HCT116 (cell line): Measurements from ENCODE around the gene ADGRD1. TPM values are rescaled to one million over a fixed set of nuclear protein-coding genes. Genes with fewer than 3 reads are reported as not detected.

Experiments
- ATAC-seq: fragments of 200-7000 bp; cut with Tn5 transposase; 2 replicates; pipeline ENCODE4 v1.9.1; 2020; ENCODE audit warnings: mild to moderate bottlenecking, moderate library complexity
- BruUV-seq: library from RNA; stranded (reverse); fragments of 400-500 nt; replicated peaks from 2 replicates; lab custom pipeline; 2021; lab: Mats Ljungman, UMichigan
- CTCF ChIA-PET: fragments of 300-600 bp; sonication (Branson Sonifier 250); formaldehyde crosslinking; loops from one replicate; lab custom pipeline; 2021; ENCODE audit warnings: antibody characterized with exemption; lab: Charles Lee
- POLR2A ChIA-PET: fragments of 300-600, 350-600 bp; sonication (Branson Sonifier 250); formaldehyde crosslinking; loops from one replicate; lab custom pipeline; 2021; ENCODE audit warnings: antibody characterized with exemption; lab: Charles Lee
- RAD21 ChIA-PET, 2 experiments: fragments of 300-600 bp; sonication (Branson Sonifier 250); formaldehyde crosslinking; loops; one replicate each; lab custom pipeline; 2023; ENCODE audit warnings: low total read pairs in 2 of 2; ENCODE audit not compliant: uncharacterized antibody in 2 of 2, unreplicated experiment in 2 of 2, low non-redundant PET in 1 of 2; lab: Charles Lee
- DNase-seq: peaks from one replicate; pipeline ENCODE4 v3.0.0-alpha.2; 2010; ENCODE audit warnings: low read depth, low spot score
- H2AFZ ChIP-seq: fragments of 200-600 bp; shearing (Covaris generic), sonication (generic); 2 replicates; pipeline ENCODE4 v1.6.1; 2017; ENCODE audit warnings: low read depth, mixed run types, mixed read lengths, antibody characterized with exemption, low read length; ENCODE audit not compliant: poor library complexity, severe bottlenecking
- H3K27ac ChIP-seq: 2 replicates; pipeline ENCODE4 v1.5.1; 2012; ENCODE audit warnings: low read depth, low read length
- H3K27me3 ChIP-seq: fragments of 200-600 bp; sonication (generic); 2 replicates; pipeline ENCODE4 v1.6.1; 2016; ENCODE audit warnings: mixed run types, low read length, mixed read lengths; ENCODE audit not compliant: insufficient read depth
- H3K36me3 ChIP-seq, 2 experiments: fragments of 200-500 bp in 1 of 2; fragments of 200-600 bp in 1 of 2; sonication (Bioruptor generic) in 1 of 2; sonication (generic) in 1 of 2; 2 replicates each; pipeline versions ENCODE4 v1.5.1 to v1.6.1; 2014 to 2016; ENCODE audit warnings: low read length in 2 of 2, inconsistent platforms in 1 of 2, mixed read lengths in 1 of 2, mixed run types in 1 of 2; ENCODE audit not compliant: insufficient read depth in 2 of 2, control insufficient read depth in 1 of 2
- H3K4me1 ChIP-seq, 2 experiments: fragments of 200-600 bp in 1 of 2; sonication (generic) in 1 of 2; 2 replicates each; pipeline versions ENCODE4 v1.5.1 to v1.6.1; 2012 to 2017; ENCODE audit warnings: low read length in 2 of 2, inconsistent platforms in 1 of 2, mild to moderate bottlenecking in 1 of 2, mixed read lengths in 1 of 2, mixed run types in 1 of 2, moderate library complexity in 1 of 2; ENCODE audit not compliant: insufficient read depth in 2 of 2, control insufficient read depth in 1 of 2
- H3K4me2 ChIP-seq: fragments of 200-600 bp; sonication (generic); 2 replicates; pipeline ENCODE4 v1.6.1; 2017; ENCODE audit warnings: mixed run types, low read length, mixed read lengths
- H3K4me3 ChIP-seq, 2 experiments: fragments of 200-600 bp in 1 of 2; sonication (generic) in 1 of 2; replicated peaks in 1 of 2; 2 replicates each; pipeline ENCODE4 v1.5.1; 2011 to 2016; ENCODE audit warnings: low read length in 2 of 2, control low read depth in 1 of 2, low read depth in 1 of 2, mild to moderate bottlenecking in 1 of 2, mixed read lengths in 1 of 2, mixed run types in 1 of 2
- H3K79me2 ChIP-seq: fragments of 200-600 bp; sonication (generic); 2 replicates; pipeline ENCODE4 v1.6.1; 2017; ENCODE audit warnings: mild to moderate bottlenecking, mixed run types, low read length, moderate library complexity, mixed read lengths; ENCODE audit not compliant: insufficient read depth
- H3K9ac ChIP-seq: fragments of 200-600 bp; sonication (generic); 2 replicates; pipeline ENCODE4 v1.6.1; 2016; ENCODE audit warnings: low read length, mixed read lengths
- H3K9me2 ChIP-seq: fragments of 200-600 bp; sonication (generic), shearing (Covaris generic); 2 replicates; pipeline ENCODE4 v1.6.1; 2017; ENCODE audit warnings: mixed run types, mild to moderate bottlenecking, moderate library complexity; ENCODE audit not compliant: insufficient read depth
- H3K9me3 ChIP-seq, 2 experiments: fragments of 200-500 bp in 1 of 2; fragments of 200-600 bp in 1 of 2; sonication (Bioruptor generic) in 1 of 2; sonication (generic) in 1 of 2; 2 replicates each; pipeline ENCODE4 v1.6.1; 2014 to 2017; ENCODE audit warnings: low read length in 2 of 2, mixed read lengths in 2 of 2, inconsistent platforms in 1 of 2, low read depth in 1 of 2, mild to moderate bottlenecking in 1 of 2, mixed run types in 1 of 2, moderate library complexity in 1 of 2; ENCODE audit not compliant: control insufficient read depth in 1 of 2, insufficient read depth in 1 of 2
- H4K20me1 ChIP-seq: fragments of 200-600 bp; sonication (generic), shearing (Covaris generic); 2 replicates; pipeline ENCODE4 v1.6.1; 2017; ENCODE audit warnings: mixed run types, mild to moderate bottlenecking, moderate library complexity; ENCODE audit not compliant: insufficient read depth
- EZH2 ChIP-seq: fragments of 200-600 bp; sonication (generic); IDR thresholded peaks from 2 replicates; pipeline ENCODE4 v1.6.1; 2017; ENCODE audit warnings: antibody characterized with exemption, mixed run types
- FOSL1 ChIP-seq: IDR thresholded peaks from 2 replicates; pipeline ENCODE4 v1.6.1; 2012; ENCODE audit warnings: low read depth
- POLR2A ChIP-seq: IDR thresholded peaks from 2 replicates; pipeline ENCODE4 v1.7.0; 2011; ENCODE audit warnings: borderline replicate concordance; ENCODE audit not compliant: insufficient read depth, insufficient read length; ENCODE audit errors: extremely low read depth
- YY1 ChIP-seq: IDR thresholded peaks from 2 replicates; pipeline ENCODE4 v1.6.1; 2011; ENCODE audit warnings: low read length, low read depth, moderate library complexity, mild to moderate bottlenecking; ENCODE audit not compliant: insufficient replicate concordance; ENCODE audit errors: extremely low read depth
- ZFX ChIP-seq: fragments of 450-650 bp; IDR thresholded peaks from 2 replicates; pipeline ENCODE4 v1.6.1; 2017
- ZNF274 ChIP-seq: fragments of 200-500 bp; sonication (Bioruptor generic); IDR thresholded peaks from 2 replicates; pipeline ENCODE4 v1.6.1; 2014; ENCODE audit warnings: mild to moderate bottlenecking, low read depth, low read length, inconsistent platforms
- intact Hi-C: fragments of 100-400 bp; cut with micrococcal nuclease; formaldehyde crosslinking; loops from 2 replicates; pipeline ENCODE4 v1.10.0; 2022
- total RNA-seq: library from RNA; stranded (reverse); gene quantifications from one replicate; pipeline ENCODE4 v1.2.1, GENCODE V29; 2021; ENCODE audit not compliant: unreplicated experiment
- TF ChIP-seq, protein P1 (sequence below): IDR thresholded peaks from 2 replicates; pipeline ENCODE4 v1.6.1; 2011; ENCODE audit warnings: mild to moderate bottlenecking, low read length, moderate library complexity; ENCODE audit not compliant: insufficient replicate concordance; ENCODE audit errors: extremely low read depth
- TF ChIP-seq, protein P2 (sequence below): IDR thresholded peaks from 2 replicates; pipeline ENCODE4 v1.6.1; 2012; ENCODE audit warnings: low read depth

Gene ADGRD1
- total RNA-seq, 1 experiment from 2014 or later: 0.44 TPM

DNA sequence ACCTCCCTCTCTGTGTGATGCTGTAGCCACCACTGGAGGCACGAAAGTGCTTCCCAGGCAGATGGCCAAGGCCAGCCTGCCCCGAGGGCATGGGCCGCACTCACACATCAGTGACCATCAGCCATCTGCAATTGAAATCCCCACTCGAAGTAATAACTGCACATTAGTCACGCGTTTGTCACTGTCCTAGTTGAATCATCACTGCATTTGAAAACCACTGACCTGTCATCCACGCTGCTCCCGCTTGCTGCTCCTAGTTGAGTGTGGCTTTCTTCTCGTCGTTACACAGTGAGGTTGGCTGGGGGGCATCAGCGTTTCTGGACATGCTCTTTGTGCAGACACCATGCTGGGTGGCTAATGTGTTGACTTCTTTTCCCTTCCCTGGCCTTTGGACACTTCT, 176.1 kb downstream of the ADGRD1 start:
- no peak overlapping the region for H2AFZ ChIP-seq
- RAD21 ChIA-PET: no interaction called here
- H3K4me3 ChIP-seq: no peak overlapping the region
- H4K20me1 ChIP-seq: no peaks in the 10 kb centered on the region
- no peaks in the 10 kb centered on the region for H3K36me3 ChIP-seq
- no peak for TF ChIP-seq ZFX
- no peak for TF ChIP-seq EZH2
- TF ChIP-seq, protein P1, sequence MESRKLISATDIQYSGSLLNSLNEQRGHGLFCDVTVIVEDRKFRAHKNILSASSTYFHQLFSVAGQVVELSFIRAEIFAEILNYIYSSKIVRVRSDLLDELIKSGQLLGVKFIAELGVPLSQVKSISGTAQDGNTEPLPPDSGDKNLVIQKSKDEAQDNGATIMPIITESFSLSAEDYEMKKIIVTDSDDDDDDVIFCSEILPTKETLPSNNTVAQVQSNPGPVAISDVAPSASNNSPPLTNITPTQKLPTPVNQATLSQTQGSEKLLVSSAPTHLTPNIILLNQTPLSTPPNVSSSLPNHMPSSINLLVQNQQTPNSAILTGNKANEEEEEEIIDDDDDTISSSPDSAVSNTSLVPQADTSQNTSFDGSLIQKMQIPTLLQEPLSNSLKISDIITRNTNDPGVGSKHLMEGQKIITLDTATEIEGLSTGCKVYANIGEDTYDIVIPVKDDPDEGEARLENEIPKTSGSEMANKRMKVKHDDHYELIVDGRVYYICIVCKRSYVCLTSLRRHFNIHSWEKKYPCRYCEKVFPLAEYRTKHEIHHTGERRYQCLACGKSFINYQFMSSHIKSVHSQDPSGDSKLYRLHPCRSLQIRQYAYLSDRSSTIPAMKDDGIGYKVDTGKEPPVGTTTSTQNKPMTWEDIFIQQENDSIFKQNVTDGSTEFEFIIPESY: no peak
- no peak for TF ChIP-seq POLR2A
- TF ChIP-seq YY1: no peak
- TF ChIP-seq ZNF274: no peak
- TF ChIP-seq, protein P2, sequence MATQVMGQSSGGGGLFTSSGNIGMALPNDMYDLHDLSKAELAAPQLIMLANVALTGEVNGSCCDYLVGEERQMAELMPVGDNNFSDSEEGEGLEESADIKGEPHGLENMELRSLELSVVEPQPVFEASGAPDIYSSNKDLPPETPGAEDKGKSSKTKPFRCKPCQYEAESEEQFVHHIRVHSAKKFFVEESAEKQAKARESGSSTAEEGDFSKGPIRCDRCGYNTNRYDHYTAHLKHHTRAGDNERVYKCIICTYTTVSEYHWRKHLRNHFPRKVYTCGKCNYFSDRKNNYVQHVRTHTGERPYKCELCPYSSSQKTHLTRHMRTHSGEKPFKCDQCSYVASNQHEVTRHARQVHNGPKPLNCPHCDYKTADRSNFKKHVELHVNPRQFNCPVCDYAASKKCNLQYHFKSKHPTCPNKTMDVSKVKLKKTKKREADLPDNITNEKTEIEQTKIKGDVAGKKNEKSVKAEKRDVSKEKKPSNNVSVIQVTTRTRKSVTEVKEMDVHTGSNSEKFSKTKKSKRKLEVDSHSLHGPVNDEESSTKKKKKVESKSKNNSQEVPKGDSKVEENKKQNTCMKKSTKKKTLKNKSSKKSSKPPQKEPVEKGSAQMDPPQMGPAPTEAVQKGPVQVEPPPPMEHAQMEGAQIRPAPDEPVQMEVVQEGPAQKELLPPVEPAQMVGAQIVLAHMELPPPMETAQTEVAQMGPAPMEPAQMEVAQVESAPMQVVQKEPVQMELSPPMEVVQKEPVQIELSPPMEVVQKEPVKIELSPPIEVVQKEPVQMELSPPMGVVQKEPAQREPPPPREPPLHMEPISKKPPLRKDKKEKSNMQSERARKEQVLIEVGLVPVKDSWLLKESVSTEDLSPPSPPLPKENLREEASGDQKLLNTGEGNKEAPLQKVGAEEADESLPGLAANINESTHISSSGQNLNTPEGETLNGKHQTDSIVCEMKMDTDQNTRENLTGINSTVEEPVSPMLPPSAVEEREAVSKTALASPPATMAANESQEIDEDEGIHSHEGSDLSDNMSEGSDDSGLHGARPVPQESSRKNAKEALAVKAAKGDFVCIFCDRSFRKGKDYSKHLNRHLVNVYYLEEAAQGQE: no peak
- no peak for TF ChIP-seq FOSL1
- H3K27me3 ChIP-seq: no peaks in the 10 kb centered on the region
- peak overlapping the region; percentile 12; the same call in 1 of the 2 replicates for H3K4me2 ChIP-seq
- no TSS peak for BruUV-seq
- H3K79me2 ChIP-seq: no peaks in the 10 kb centered on the region
- CTCF ChIA-PET: no interaction called here
- DNase-seq (no peak), ATAC-seq (no peak)
- POLR2A ChIA-PET: no interaction called here
- H3K9me3 ChIP-seq: no peaks in the 10 kb centered on the region
- no peaks in the 10 kb centered on the region for H3K9me2 ChIP-seq
- peaks cover 4 to 19% of the 10 kb centered on the region in 2 experiments; a peak in 3 of 4 replicates for H3K4me1 ChIP-seq
- intact Hi-C loops: loop anchor here (5.0 kb wide), 1 partner anchor 368 kb away; no protein-coding TSS in a partner anchor
- H3K9ac ChIP-seq: no peak overlapping the region
- no peak overlapping the region for H3K27ac ChIP-seq
